Measurements from ENCODE around the gene UBXN1.

Gene UBXN1

GRCh38 chr11:62678770-62679696 lies at the start of gene UBXN1:
Gene UBXN1, minus strand, starts transcription at chr11:62679073. Its CDS starts 150 bp downstream, at chr11:62678923.
- peak; percentile 89 for DNase-seq

- peak; percentile 92 for DNase-seq
These were observed 49.5 kb upstream of the UBXN1 start, which contains the start of gene TTC9C for GRCh38 chr11:62728171-62728988. Gene TTC9C, plus strand, starts transcription at chr11:62728486. Its CDS starts 363 bp downstream, at chr11:62728849.

DNA sequence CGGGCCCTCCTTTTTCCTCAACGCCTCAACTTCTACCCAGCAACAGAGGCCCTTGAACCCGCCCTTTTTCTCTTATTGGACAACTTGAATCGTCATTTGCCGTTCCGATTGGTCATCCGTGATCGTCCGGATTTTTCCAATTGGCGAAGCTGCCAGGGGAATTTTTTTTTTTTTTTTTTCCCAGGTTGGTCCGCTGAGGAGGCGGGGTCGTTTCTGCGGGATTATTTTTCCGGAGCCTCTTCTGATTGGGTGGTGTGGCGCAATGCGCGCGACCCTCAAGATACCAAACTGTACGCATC lies 48.9 kb upstream of the UBXN1 start:
- DNase-seq: peak; percentile 99

DNA sequence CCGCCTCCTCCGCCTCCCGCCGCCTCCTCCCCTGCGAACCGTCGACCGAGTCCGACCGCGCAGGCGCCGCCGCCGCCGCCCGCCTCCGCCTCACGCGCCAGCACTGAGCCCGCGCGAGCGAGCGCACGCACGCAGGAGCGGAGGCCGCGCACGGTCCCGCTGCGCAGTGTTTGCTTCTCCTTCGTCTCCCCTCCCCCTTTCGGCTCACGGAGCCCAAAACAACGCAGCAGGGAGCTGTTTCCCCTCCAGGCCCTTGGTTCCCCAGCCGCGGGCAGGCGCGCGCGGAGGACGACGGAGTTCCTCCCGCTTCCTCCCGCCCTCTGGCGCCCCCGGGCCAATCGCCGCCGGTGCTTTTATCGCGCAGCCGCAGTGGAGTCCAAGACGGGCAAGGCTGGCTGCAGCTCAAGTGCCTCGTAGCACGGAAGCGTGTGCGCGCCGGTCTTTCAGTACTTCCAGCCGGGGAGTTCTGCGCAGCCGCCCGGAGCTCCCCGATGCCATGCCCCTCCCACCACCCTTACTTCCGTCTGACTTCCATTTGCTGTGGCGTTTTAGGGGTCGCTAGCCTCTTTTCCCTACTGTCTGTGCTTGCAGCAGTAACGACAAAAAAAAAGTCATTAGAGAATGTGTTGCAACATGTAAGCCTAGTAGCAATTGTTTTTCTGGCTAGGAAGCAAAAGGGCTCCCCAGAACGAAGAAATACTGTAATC lies 48.4 kb upstream of the UBXN1 start, which contains the start of gene HNRNPUL2:
Gene HNRNPUL2, minus strand, starts transcription at position 293 of the 707 bp plus-strand sequence. CDS start 301 bp downstream, outside the sequence.
- DNase-seq: peak; percentile 100

DNA sequence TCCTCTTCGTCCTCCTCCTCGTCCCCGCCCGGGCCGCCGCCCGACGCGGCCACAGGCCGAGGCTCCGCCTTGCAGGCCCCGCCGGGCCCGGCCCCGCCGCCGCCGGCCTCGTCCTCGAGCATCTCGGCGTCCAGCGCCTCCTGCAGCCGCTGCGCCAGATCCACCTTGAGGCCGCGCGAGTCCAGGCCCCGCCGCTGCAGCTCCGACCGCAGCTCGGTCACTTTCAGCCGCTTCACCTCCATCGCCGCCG lies 48.0 kb upstream of the UBXN1 start:
- no peak for DNase-seq

DNA sequence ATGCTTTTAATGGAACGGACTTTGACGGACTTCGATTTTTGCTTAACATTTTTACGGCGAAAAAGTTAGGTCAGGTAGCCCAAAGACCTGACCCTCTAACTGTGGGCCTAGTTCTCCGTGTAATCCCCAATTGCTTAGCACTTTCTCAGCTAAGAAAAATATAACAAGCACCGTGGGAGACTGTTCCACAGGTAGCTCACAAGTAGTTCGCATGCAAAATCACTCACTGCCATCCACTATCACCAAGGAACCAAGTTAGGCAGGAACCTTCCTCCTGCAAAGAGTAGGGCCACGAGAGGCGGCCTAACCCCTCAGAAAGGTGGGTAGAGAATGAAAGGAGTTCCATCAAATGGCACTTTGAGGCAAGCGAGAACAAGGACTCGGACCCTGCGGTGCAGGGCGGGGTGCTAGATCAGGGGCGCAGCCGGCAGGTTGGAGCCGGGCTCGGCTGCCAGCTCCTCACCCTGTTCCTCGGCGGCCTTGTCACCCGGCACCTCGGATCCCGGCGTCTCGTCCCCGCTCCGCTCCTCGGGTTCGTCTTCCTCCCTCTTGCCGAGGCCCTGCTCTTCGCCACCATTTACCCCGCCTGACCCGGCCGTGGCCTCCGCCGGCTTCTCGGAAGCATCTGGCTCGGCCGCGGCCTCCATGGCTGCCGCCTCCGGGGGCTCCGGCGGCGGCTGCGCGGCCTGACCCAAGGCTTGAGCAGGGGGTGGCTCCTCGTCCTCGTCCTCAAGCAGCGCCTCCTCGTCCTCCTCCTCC lies 47.5 kb upstream of the UBXN1 start:
- DNase-seq: no peak

GRCh38 chr11:62725646-62726045 lies 46.8 kb upstream of the UBXN1 start:
- no peak for DNase-seq

- DNase-seq: no peak
These were observed 45.3 kb upstream of the UBXN1 start for GRCh38 chr11:62724171-62724570.

DNA sequence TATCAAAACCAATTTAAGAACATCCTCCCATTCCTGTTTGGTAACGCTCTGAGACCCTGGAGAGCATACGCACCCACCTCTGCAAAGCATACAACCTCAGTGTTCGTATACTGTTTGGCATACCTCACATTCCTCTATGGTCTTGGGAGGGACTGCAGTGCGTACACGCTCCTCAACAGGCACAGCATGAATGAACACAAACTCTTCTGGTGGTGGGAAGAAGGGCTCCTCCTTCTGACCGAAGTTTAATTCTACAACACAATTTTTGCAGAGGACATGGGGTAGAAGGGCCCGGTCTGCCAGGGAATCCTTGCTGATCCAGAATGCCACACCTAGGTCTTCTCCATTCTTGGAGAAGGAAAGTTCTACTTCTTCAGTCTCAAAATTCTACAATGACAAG lies 43.1 kb upstream of the UBXN1 start:
- DNase-seq: peak; percentile 53

GRCh38 chr11:62719302-62719978 lies 40.6 kb upstream of the UBXN1 start:
- DNase-seq: no peak

DNA sequence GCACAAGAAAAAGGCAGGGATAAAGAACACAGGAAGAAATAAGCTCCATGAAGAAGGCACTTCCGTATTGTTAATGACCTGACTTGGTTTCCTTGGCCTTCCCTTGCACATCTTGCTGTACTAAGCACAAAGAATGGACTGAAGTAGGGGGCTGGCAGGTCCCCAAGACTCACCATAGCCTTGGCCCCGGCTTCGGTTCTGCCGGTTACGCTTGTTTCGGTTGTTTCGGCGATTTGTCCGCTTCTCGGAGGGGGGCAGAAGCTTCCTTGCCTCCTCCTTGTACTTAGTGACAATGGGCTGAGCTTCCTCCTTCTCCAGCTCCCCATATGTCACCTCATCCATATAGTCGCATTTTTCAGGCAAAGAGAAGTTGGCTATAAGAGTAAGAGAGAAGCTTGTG lies 37.9 kb upstream of the UBXN1 start:
- DNase-seq: no peak

DNA sequence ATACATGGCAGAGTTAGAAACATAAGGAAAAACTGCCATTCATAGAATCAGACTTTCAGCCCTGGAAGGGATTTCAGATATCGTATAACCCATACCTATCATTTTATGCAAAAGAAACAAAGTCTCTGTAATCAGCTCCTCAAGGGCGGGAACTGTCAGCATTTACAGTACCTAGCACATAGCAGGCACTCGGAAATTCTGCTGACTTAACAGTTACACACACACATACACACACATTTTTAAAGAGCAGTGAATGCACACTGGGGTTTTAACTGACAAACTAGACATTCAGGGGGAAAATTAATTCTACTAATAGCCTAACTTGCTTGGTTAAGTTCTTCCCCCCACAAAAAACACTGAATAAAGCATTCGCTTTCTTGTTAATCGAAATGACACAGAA lies 37.3 kb upstream of the UBXN1 start:
- no peak for DNase-seq

- DNase-seq: no peak
These were observed 36.6 kb upstream of the UBXN1 start for GRCh38 chr11:62715150-62716130.

DNA sequence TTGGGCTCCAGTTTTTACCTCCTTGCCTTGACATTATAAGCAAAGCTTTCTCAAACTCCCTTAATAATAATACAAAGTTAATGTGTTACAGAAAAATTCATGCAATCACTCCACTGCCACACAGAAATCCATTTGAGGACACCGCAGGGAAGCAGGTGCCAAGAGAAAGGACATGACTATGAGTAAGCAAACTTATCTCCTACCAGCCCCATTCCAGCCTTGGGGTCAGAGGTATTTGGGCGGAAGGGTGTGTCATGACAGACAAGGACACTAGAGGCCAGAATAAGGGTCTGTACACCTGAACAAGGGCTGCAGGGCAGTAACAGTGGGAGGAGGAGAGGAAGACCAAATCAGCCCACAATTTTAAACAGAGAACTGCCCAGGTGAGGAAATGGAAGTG lies 34.5 kb upstream of the UBXN1 start:
- DNase-seq: no peak

DNA sequence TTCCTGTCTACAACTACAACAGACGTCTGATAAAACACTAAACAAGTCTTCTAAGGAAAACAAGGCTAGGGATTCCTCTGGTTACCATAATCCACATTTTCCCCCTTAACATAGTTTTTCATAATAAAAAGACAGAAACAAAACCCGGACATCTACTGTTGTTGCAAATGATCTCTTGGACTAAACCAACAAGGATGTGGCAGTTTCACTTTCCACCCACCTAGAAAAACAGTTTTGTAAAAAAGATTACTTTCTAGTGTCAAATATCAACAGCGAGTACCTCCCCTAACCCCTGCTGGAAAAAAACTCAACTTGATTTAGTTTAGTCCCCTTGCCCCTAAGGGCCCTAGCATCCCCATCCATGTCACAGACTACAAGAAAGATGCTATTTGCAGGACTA lies 34.0 kb upstream of the UBXN1 start:
- DNase-seq: no peak

DNA sequence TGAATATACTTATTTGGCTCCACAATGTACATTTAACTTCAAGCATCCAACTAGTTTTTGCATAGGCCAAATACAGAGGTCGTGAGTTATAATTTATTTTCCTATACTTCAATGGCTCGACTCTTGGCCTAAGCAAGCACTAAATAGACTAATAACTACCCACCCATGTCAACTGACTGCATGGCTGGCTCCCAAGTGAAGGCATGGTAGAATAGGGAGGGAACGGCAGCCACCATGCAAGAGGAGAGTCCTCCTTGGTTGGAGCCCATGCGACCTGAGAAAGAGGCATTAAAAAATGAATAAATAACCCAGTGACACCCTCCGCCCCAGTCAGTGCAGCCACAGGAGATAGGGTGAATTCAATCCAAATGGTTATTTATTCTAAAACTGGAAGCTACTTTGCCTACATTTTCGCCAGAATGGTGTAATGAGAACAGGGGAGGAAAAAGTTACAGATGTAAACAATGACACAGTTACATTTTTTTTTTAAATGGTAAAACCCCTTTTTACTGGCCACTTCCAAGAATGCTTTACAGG lies 33.5 kb upstream of the UBXN1 start:
- no peak for DNase-seq

DNA sequence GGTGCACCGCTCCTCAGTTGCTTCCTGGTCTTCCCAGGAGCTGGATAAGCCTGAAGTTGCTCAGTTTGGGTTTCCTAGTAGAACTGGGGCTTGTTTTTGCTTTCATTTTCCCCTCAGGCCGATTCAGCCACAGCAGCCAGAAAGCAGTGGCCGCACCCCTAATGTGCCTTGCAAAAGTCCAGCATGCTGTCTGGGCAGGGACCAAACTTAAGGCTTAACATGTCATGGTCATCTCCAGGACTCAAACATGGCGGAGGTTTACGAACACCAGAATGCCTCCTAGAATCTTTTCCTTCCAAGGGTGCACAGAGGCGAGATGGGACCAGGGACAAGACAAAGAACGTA lies 31.1 kb upstream of the UBXN1 start:
- DNase-seq: peak; percentile 14

DNA sequence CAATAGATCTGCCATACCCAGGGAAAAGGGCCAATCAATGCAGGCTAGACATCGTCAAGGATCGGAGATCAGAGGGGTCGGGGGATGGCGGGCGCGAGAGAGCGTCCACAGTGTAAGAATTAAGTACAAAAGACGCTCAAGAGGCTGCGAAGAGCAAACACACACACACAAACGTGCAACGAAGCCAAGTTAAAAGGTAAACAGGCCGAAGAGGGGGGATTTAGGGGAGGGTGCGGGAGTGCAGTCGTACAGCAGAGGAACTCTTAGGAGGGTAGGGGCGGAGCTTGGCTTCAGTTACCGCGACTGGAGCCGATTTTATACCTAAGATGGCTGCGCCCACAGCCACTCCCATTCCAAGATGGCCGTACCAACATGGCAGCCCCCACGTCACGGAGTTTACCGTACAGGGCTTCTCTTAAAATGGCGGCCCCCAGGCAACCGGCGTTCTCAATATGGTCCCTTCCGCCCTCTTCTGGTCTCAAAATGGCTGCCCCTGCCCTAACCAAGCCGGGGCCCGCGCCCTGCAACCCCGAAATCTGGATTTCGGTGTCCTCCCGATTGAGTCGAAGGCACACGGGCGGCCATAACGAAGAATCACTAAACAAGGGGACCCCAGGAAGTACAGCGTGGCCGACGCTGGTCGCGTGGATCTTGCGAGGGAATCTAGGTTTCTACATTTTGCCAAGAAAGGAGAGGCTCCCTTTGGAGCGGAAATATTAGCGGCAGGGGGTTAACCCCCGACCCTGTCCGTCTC lies 30.6 kb upstream of the UBXN1 start:
- peak; percentile 98 for DNase-seq

DNA sequence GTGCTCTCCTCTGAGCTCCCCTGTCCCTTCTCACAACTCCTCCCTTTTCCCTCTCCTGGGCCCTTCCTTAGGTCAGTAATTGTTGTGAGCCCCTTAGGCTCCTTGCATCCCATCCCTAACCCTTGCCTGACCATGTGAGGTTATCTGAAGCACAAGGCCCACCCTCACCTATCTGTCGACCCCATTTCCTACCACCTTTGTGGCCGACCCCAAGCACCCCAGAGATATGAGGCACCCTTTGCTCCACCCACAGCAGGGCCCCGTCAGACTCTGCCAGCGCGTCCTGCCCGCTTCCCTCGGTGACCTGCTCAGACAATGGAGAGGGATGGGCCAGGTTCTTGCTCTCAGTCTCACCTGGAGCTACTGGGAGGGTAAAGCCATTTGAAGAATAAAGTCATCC lies 29.9 kb upstream of the UBXN1 start:
- DNase-seq: no peak

DNA sequence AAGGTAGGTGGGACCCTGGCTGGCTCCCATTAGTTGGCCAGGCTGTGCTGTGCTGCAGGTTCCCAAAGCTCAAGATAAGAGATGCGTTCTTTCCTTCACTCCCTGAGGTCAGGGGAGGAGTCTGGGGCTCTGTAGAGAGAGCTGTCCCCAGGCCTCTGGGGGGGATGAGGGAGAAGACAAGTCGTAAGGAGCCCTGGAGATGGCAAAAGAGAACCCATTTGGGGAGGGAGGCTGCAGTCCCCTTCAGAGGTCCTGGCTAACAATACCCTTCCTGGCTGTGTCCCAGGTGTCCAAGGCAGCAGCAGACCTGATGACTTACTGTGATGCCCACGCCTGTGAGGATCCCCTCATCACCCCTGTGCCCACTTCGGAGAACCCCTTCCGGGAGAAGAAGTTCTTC lies 29.5 kb upstream of the UBXN1 start:
- no peak for DNase-seq
